H1 (cell line): Measurements from ENCODE around the gene SCAPER. TPM values are rescaled to one million over a fixed set of nuclear protein-coding genes. Genes with fewer than 3 reads are reported as not detected.

Source experiments
- CEBPB ChIP-seq: IDR thresholded peaks from 2 replicates; pipeline ENCODE4 v1.6.1; 2012; ENCODE audit warnings: low read depth, low read length
- CHD7 ChIP-seq: fragments of 300-600 bp; sonication (generic); IDR thresholded peaks from 2 replicates; pipeline ENCODE4 v1.7.1; 2012; ENCODE audit warnings: low read length, moderate library complexity, mild to moderate bottlenecking, inconsistent platforms; ENCODE audit not compliant: insufficient replicate concordance
- POLR2AphosphoS5 ChIP-seq: IDR thresholded peaks from 2 replicates; pipeline ENCODE4 v1.6.1; 2011; ENCODE audit warnings: low read depth, low read length
- SP2 ChIP-seq: IDR thresholded peaks from 2 replicates; pipeline ENCODE4 v1.6.1; 2012; ENCODE audit warnings: mild to moderate bottlenecking, low read length, inconsistent platforms
- SRF ChIP-seq: IDR thresholded peaks from 2 replicates; pipeline ENCODE4 v1.6.1; 2011; ENCODE audit warnings: mild to moderate bottlenecking, low read depth, low read length, moderate library complexity
- TCF12 ChIP-seq: IDR thresholded peaks from 2 replicates; pipeline ENCODE4 v1.6.1; 2011; ENCODE audit warnings: low read depth, mild to moderate bottlenecking, low read length
- TEAD4 ChIP-seq: IDR thresholded peaks from 2 replicates; pipeline ENCODE4 v1.6.1; 2012; ENCODE audit warnings: low read depth, low read length, inconsistent platforms, mixed read lengths
- polyA plus RNA-seq, 7 experiments: library from polyadenylated mRNA; depleted of rRNA in 3 of 7; stranded (reverse) in 5 of 7; unstranded in 2 of 7; fragments of >200 nt in 5 of 7; fragments of 200-250 nt in 2 of 7; gene quantifications; 1 replicate in 5 of 7; 2 replicates in 1 of 7; 4 replicates in 1 of 7; pipeline versions ENCODE4 v1.2.1 to v1.2.3, GENCODE V29; 2011 to 2013; ENCODE audit warnings: missing spikeins in 2 of 7, mixed read lengths in 2 of 7
- total RNA-seq: library from RNA; stranded (reverse); fragmentation: NEBNext Ultra II Directional; extraction: Animal tissue kit (Norgen Biotek cat#: 25700); gene quantifications from 2 replicates; pipeline ENCODE4 v1.2.1, GENCODE V29; 2021

Gene SCAPER
- total and polyA plus RNA-seq, 2 of the 8 experiments (the other 6 are each of a cell fraction or from before 2014, with no cell fraction given): 1.6 to 6.8 TPM

GRCh38 chr15:76773234-76773633 is 131.9 kb downstream of the SCAPER start (continued):
- TF ChIP-seq CHD7: no peak
- no peak for TF ChIP-seq POLR2AphosphoS5
- no peak for TF ChIP-seq SRF
- no peak for TF ChIP-seq SP2
- TF ChIP-seq TEAD4: no peak
- no peak for TF ChIP-seq TCF12
- TF ChIP-seq CEBPB: no peak
